HuH-7 (cell line): Measurements from ENCODE around the gene OR10G4.
"Not testable (repeated sequence)": the region's sequence is repeated elsewhere in the genome, so short reads cannot be mapped to it uniquely, and the experiment has no call there.

Experiments
- DNase-seq: peaks from one replicate; pipeline ENCODE4 v3.0.0; 2011; ENCODE audit warnings: low spot score

Gene OR10G4

DNA sequence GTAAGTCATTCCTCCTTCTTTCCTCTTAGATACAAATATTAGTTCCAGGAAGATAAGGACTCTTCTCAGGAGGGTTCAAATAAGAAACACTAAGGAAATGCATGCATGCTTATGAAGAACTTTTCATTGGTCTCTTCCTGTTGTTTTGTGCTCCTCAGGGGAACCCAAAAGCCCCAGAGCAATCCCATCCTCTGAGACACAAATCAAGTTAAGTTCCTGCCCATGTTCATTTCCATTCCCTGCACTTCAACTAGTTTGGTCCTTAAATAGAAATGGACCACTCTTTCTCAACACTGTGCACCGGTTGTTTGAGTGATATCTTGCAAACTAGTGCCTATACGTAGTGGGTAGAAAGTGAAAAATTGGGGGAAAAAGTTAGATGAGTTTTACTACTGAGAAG is at the start of gene OR10G4:
TSS of gene OR10G4 (plus strand) at position 301 of the 400 bp plus-strand sequence. CDS start 2,578 bp downstream, outside the sequence.
- no peak for DNase-seq

- no peak for DNase-seq
These were observed 39.0 kb upstream of the OR10G4 start for GRCh38 chr11:123973816-123974215.

GRCh38 chr11:123976770-123977560 is 35.8 kb upstream of the OR10G4 start:
- DNase-seq = no peak

- no peak for DNase-seq
These were observed 35.0 kb upstream of the OR10G4 start, which contains the start of gene OR10S1 for GRCh38 chr11:123977731-123978347. Gene OR10S1, minus strand, starts transcription at chr11:123977781. Its CDS starts 117 bp downstream, at chr11:123977664.

DNA sequence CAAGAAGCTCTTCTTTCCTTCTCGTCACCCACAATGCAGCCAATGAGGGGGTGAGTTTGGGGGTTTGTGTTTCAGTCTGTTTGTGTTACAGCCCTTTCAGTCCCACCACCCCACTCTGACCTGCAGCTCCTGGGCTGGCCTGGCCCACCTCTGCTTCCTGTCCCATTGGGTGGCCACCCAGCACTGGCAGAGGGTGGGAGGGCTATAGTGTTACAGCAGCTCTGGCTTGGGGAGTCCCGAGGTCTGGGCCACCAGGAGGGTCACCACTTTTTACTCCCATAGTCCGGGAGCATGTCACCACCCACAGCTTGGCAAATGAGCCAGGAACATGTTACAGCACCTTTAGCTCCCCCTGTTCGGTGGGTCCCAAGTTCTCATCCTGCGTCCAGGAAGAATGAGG is 33.5 kb upstream of the OR10G4 start:
- no peak for DNase-seq

GRCh38 chr11:123995119-123995518 is 17.7 kb upstream of the OR10G4 start, which contains the start of gene OR10G6:
Gene OR10G6, minus strand, starts transcription at chr11:123995161. Its CDS starts 0 bp downstream, at chr11:123995161.
- no peak for DNase-seq

DNA sequence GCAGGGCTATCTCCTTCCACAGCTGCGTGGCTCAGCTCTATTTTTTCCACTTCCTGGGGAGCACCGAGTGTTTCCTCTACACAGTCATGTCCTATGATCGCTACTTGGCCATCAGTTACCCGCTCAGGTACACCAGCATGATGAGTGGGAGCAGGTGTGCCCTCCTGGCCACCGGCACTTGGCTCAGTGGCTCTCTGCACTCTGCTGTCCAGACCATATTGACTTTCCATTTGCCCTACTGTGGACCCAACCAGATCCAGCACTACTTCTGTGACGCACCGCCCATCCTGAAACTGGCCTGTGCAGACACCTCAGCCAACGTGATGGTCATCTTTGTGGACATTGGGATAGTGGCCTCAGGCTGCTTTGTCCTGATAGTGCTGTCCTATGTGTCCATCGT is 3.0 kb downstream of the OR10G4 start:
- not testable (repeated sequence) for DNase-seq

GRCh38 chr11:124026498-124026897 is 13.7 kb downstream of the OR10G4 start, which contains the start of gene OR10G8:
Gene OR10G8, plus strand, starts transcription at chr11:124026798. Its CDS starts 2,825 bp downstream, at chr11:124029623.
- DNase-seq = no peak

DNA sequence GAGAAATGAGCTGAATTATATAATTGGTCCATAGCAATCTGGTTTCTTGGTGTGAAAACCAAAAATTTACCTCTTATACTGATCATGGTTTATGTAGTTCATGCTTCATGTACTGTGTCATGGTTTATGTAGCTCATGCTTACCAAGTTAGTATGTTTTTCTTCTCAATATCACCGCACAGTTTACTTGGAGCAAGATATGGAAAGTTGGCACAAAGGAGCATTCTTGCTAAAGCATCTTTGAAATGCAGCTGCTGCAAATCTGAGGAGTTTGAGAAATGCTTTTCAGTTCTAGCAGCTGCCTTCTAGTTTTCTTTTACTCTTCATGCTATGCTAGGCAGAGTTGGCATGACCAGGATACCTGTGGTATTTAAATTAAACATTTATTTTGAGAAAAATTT is 23.9 kb downstream of the OR10G4 start:
- no peak for DNase-seq

DNA sequence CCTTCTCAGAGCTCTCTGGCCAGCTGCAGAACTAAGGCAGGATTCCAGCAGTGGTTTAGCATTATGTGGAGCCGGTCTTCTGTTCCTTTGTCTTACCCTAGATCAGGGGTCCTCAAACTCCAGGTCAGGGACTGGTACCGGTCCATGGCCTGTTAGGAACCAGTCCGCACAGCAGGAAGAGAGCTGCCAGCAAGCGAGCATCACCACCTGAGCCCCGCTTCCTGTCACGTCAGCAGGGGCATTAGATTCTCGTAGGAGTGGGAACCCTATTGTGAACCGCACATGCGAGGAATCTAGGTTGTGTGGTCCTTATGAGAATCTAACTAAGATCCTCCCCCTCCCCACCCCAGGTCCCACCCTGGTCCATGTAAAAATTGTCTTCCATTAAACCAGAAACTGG is 26.8 kb downstream of the OR10G4 start:
- DNase-seq = no peak

DNA sequence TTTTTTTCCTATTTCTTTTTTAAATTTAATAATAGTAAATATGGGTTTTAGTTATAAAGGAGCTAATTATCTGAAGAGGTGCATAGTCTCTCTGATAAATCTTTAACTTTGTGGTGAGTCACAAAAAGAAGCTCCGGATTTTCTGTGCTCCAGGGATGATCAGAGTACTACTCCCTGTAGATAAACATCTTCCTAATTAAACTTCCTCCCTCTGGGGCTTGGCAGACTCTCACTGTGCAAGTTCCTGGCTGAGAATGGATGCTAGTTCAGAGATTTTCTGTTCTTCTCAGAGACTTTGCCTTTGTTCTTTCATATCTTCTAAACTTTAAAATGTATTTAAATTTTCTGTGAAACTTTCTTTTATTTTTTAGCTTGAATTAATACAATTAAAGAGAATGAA is 28.5 kb downstream of the OR10G4 start, which contains the start of gene OR10G7:
TSS of gene OR10G7 (minus strand) at position 72 of the 400 bp plus-strand sequence. CDS start 2,324 bp downstream, outside the sequence.
- DNase-seq = no peak

- no peak for DNase-seq
These were observed 30.6 kb downstream of the OR10G4 start for GRCh38 chr11:124043420-124043819.

- DNase-seq = no peak
These were observed 38.0 kb downstream of the OR10G4 start for GRCh38 chr11:124050748-124051147.

DNA sequence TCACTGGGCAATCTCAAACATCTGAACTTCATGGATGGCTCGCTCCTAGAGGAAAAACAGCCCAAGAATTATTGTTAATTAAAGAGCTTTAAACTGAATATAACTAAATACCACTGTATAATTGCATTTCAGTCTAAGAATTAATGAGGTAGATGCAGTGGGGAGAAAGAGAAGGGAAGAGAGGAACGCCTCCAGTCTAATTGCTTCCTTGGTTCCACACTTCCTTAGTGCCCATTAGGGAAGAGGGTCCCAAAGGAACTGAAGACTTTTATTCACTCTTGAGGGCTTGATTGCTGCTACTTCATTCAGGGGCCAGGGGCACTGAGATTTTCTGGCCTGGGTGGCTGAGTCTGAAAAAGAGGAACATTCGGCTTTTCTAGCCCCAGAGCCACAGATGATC is 40.2 kb downstream of the OR10G4 start:
- DNase-seq = no peak
